H1 (cell line): ENCODE measurements around the gene CFHR5. TPM values are rescaled to one million over a fixed set of nuclear protein-coding genes. Genes with fewer than 3 reads are reported as not detected.

Experiments used
- ASH2L ChIP-seq: fragments of 200-600, 300-600 bp; sonication (generic); IDR thresholded peaks from one replicate; pipeline ENCODE4 v1.7.1; 2017; ENCODE audit warnings: low read length
- ATF2 ChIP-seq: IDR thresholded peaks from 2 replicates; pipeline ENCODE4 v1.6.1; 2012; ENCODE audit warnings: low read length, inconsistent platforms
- BCL11A ChIP-seq, 2 experiments: IDR thresholded peaks; one replicate each; pipeline ENCODE4 v1.6.1; 2011; ENCODE audit warnings: low read depth in 2 of 2, low read length in 2 of 2, mild to moderate bottlenecking in 2 of 2
- CREB1 ChIP-seq: IDR thresholded peaks from 2 replicates; pipeline ENCODE4 v1.6.1; 2012; ENCODE audit warnings: inconsistent platforms
- FOSL1 ChIP-seq: IDR thresholded peaks from 2 replicates; pipeline ENCODE4 v1.6.1; 2011; ENCODE audit warnings: mild to moderate bottlenecking, low read depth, low read length, moderate library complexity; ENCODE audit not compliant: insufficient read depth
- SAP30 ChIP-seq: fragments of 300-600 bp; sonication (generic); IDR thresholded peaks from 2 replicates; pipeline ENCODE4 v1.7.1; 2012; ENCODE audit warnings: low read length, moderate library complexity, mild to moderate bottlenecking, inconsistent platforms; ENCODE audit not compliant: insufficient read depth, insufficient replicate concordance
- TEAD4 ChIP-seq: IDR thresholded peaks from 2 replicates; pipeline ENCODE4 v1.6.1; 2012; ENCODE audit warnings: low read depth, low read length, inconsistent platforms, mixed read lengths
- polyA plus RNA-seq, 7 experiments: library from polyadenylated mRNA; depleted of rRNA in 3 of 7; stranded (reverse) in 5 of 7; unstranded in 2 of 7; fragments of >200 nt in 5 of 7; fragments of 200-250 nt in 2 of 7; gene quantifications; 1 replicate in 5 of 7; 2 replicates in 1 of 7; 4 replicates in 1 of 7; pipeline versions ENCODE4 v1.2.1 to v1.2.3, GENCODE V29; 2011 to 2013; ENCODE audit warnings: missing spikeins in 2 of 7, mixed read lengths in 2 of 7
- total RNA-seq: library from RNA; stranded (reverse); fragmentation: NEBNext Ultra II Directional; extraction: Animal tissue kit (Norgen Biotek cat#: 25700); gene quantifications from 2 replicates; pipeline ENCODE4 v1.2.1, GENCODE V29; 2021

Gene CFHR5
- total and polyA plus RNA-seq, 2 of the 8 experiments (the other 6 are each of a cell fraction or from before 2014, with no cell fraction given), result not detected

- TF ChIP-seq FOSL1 (no peak), ATF2 (no peak), TEAD4 (no peak), BCL11A (IDR thresholded peaks at IDR 0.05; ENCODE audit: low read depth in 2 of 2, low read length in 2 of 2) (no peak), SAP30 (no peak), CREB1 (no peak), ASH2L (no peak)
These were observed 25.5 kb upstream of the CFHR5 start (continued) for GRCh38 chr1:196951711-196952394.
